ENCODE results near the gene LEMD1.

GRCh38 chr1:205395616-205396015 lies 26.2 kb downstream of the LEMD1 start:
- TF ChIP-seq CTCF (IDR thresholded peaks at IDR 0.05), result no peak
- TF ChIP-seq POLR2AphosphoS5 (IDR thresholded peaks at IDR 0.05; ENCODE audit: insufficient read depth in 1 of 2, low read depth in 1 of 2), result no peak
- TF ChIP-seq POLR2A (IDR thresholded peaks at IDR 0.05), result no peak

Data from vagina (tissue), 2 donors.